ENCODE results near the gene TMEM132C.

The TMEM132C gene

GRCh38 chr12:128652136-128652751 lies 385.3 kb downstream of the TMEM132C start:
- no peaks in the 10 kb centered on the region for H3K27me3 ChIP-seq (replicated peaks in 2 of 5; ENCODE audit: control insufficient read depth in 4 of 5, insufficient read depth in 5 of 5, low read length in 4 of 5)
- DNase-seq = no peak
- CTCF ChIA-PET = no interaction called here
- H3K4me1 ChIP-seq (ENCODE audit: control extremely low read depth in 1 of 4, control insufficient read depth in 4 of 4, insufficient read depth in 4 of 4, low read length in 3 of 4) = no peaks in the 10 kb centered on the region
- H3K27ac ChIP-seq (ENCODE audit: insufficient read depth in 1 of 2, low read depth in 1 of 2, low read length in 2 of 2, poor library complexity in 1 of 2, severe bottlenecking in 2 of 2) = no peak overlapping the region
- POLR2A ChIA-PET = no interaction called here
- no peaks in the 10 kb centered on the region for H3K36me3 ChIP-seq (ENCODE audit: control insufficient read depth in 4 of 4, insufficient read depth in 4 of 4, low read length in 3 of 4)
- H3K4me3 ChIP-seq (ENCODE audit: control insufficient read depth in 1 of 7, extremely low read depth in 1 of 7, insufficient read depth in 4 of 7, low read depth in 2 of 7, low read length in 6 of 7) = no peak overlapping the region
- 93% methylated on average over 12 of the region's 17 CpGs for WGBS (ENCODE audit: insufficient coverage)
- peaks cover 0 to 3% (median 0%) of the 10 kb centered on the region in 5 experiments for H3K9me3 ChIP-seq (ENCODE audit: control extremely low read depth in 1 of 5, control insufficient read depth in 4 of 5, insufficient read depth in 2 of 5, low read depth in 1 of 5, low read length in 4 of 5)

GRCh38 chr12:128654468-128654867 lies 387.5 kb downstream of the TMEM132C start:
- DNase-seq = no peak
- Histone ChIP-seq H3K36me3 (ENCODE audit: control insufficient read depth in 4 of 4, insufficient read depth in 4 of 4, low read length in 3 of 4) (no peaks in the 10 kb centered on the region), H3K4me1 (ENCODE audit: control extremely low read depth in 1 of 4, control insufficient read depth in 4 of 4, insufficient read depth in 4 of 4, low read length in 3 of 4) (no peaks in the 10 kb centered on the region), H3K27me3 (replicated peaks in 2 of 5; ENCODE audit: control insufficient read depth in 4 of 5, insufficient read depth in 5 of 5, low read length in 4 of 5) (no peaks in the 10 kb centered on the region), H3K4me3 (ENCODE audit: control insufficient read depth in 1 of 7, extremely low read depth in 1 of 7, insufficient read depth in 4 of 7, low read depth in 2 of 7, low read length in 6 of 7) (no peak overlapping the region), H3K27ac (ENCODE audit: insufficient read depth in 1 of 2, low read depth in 1 of 2, low read length in 2 of 2, poor library complexity in 1 of 2, severe bottlenecking in 2 of 2) (no peak overlapping the region), H3K9me3 (ENCODE audit: control extremely low read depth in 1 of 5, control insufficient read depth in 4 of 5, insufficient read depth in 2 of 5, low read depth in 1 of 5, low read length in 4 of 5) (no peaks in the 10 kb centered on the region)
- ChIA-PET CTCF (no interaction called here), POLR2A (no interaction called here)
- WGBS (ENCODE audit: insufficient coverage) = 63% methylated on average over 4 of the region's 8 CpGs

DNA sequence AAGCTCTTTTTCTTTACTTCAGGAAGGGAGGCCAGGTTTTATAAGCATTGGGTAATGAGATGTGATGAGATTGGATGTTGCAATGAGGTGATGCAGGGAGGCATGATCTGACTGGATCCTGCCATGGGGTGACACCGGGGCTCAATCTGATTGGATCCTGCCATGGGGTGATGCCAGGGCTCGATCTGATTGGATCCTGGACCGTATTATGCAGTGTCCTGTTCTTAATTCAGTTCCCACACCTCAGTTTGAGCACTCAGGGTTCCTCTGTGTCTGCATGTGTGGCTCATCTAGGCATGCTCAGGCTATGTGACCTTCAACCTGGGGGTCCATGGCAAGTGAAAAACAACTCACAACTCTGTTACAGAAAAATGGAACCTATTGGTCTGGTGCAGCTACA lies 390.4 kb downstream of the TMEM132C start:
- 79% methylated on average over 3 of the region's 3 CpGs for WGBS (ENCODE audit: insufficient coverage)
- DNase-seq = no peak
- Histone ChIP-seq H3K27me3 (replicated peaks in 2 of 5; ENCODE audit: control insufficient read depth in 4 of 5, insufficient read depth in 5 of 5, low read length in 4 of 5) (no peaks in the 10 kb centered on the region), H3K4me3 (ENCODE audit: control insufficient read depth in 1 of 7, extremely low read depth in 1 of 7, insufficient read depth in 4 of 7, low read depth in 2 of 7, low read length in 6 of 7) (no peak overlapping the region), H3K9me3 (ENCODE audit: control extremely low read depth in 1 of 5, control insufficient read depth in 4 of 5, insufficient read depth in 2 of 5, low read depth in 1 of 5, low read length in 4 of 5) (no peaks in the 10 kb centered on the region), H3K36me3 (ENCODE audit: control insufficient read depth in 4 of 4, insufficient read depth in 4 of 4, low read length in 3 of 4) (no peaks in the 10 kb centered on the region), H3K4me1 (ENCODE audit: control extremely low read depth in 1 of 4, control insufficient read depth in 4 of 4, insufficient read depth in 4 of 4, low read length in 3 of 4) (no peaks in the 10 kb centered on the region), H3K27ac (ENCODE audit: insufficient read depth in 1 of 2, low read depth in 1 of 2, low read length in 2 of 2, poor library complexity in 1 of 2, severe bottlenecking in 2 of 2) (no peak overlapping the region)
- ChIA-PET POLR2A (no interaction called here), CTCF (no interaction called here)

- Histone ChIP-seq H3K27ac (ENCODE audit: insufficient read depth in 1 of 2, low read depth in 1 of 2, low read length in 2 of 2, poor library complexity in 1 of 2, severe bottlenecking in 2 of 2) (no peak overlapping the region), H3K4me1 (ENCODE audit: control extremely low read depth in 1 of 4, control insufficient read depth in 4 of 4, insufficient read depth in 4 of 4, low read length in 3 of 4) (no peaks in the 10 kb centered on the region), H3K4me3 (ENCODE audit: control insufficient read depth in 1 of 7, extremely low read depth in 1 of 7, insufficient read depth in 4 of 7, low read depth in 2 of 7, low read length in 6 of 7) (no peak overlapping the region), H3K27me3 (replicated peaks in 2 of 5; ENCODE audit: control insufficient read depth in 4 of 5, insufficient read depth in 5 of 5, low read length in 4 of 5) (no peaks in the 10 kb centered on the region), H3K9me3 (ENCODE audit: control extremely low read depth in 1 of 5, control insufficient read depth in 4 of 5, insufficient read depth in 2 of 5, low read depth in 1 of 5, low read length in 4 of 5) (peaks cover 0 to 6% (median 3%) of the 10 kb centered on the region in 5 experiments), H3K36me3 (ENCODE audit: control insufficient read depth in 4 of 4, insufficient read depth in 4 of 4, low read length in 3 of 4) (no peaks in the 10 kb centered on the region)
- no peak for DNase-seq
- 89% methylated on average over 3 of the region's 7 CpGs for WGBS (ENCODE audit: insufficient coverage)
- CTCF ChIA-PET = no interaction called here
- POLR2A ChIA-PET = no interaction called here
Observed at GRCh38 chr12:128660532-128661225, 393.7 kb downstream of the TMEM132C start.

GRCh38 chr12:128661226-128661569 lies 394.2 kb downstream of the TMEM132C start:
- no peaks in the 10 kb centered on the region for H3K4me1 ChIP-seq (ENCODE audit: control extremely low read depth in 1 of 4, control insufficient read depth in 4 of 4, insufficient read depth in 4 of 4, low read length in 3 of 4)
- H3K9me3 ChIP-seq (ENCODE audit: control extremely low read depth in 1 of 5, control insufficient read depth in 4 of 5, insufficient read depth in 2 of 5, low read depth in 1 of 5, low read length in 4 of 5) = peaks cover 0 to 11% (median 3%) of the 10 kb centered on the region in 5 experiments
- no peak for DNase-seq
- no peak overlapping the region for H3K27ac ChIP-seq (ENCODE audit: insufficient read depth in 1 of 2, low read depth in 1 of 2, low read length in 2 of 2, poor library complexity in 1 of 2, severe bottlenecking in 2 of 2)
- POLR2A ChIA-PET = no interaction called here
- CTCF ChIA-PET = no interaction called here
- H3K36me3 ChIP-seq (ENCODE audit: control insufficient read depth in 4 of 4, insufficient read depth in 4 of 4, low read length in 3 of 4) = no peaks in the 10 kb centered on the region
- WGBS (ENCODE audit: insufficient coverage) = 100% methylated on average over 1 of the region's 3 CpGs
- H3K27me3 ChIP-seq (replicated peaks in 2 of 5; ENCODE audit: control insufficient read depth in 4 of 5, insufficient read depth in 5 of 5, low read length in 4 of 5) = no peaks in the 10 kb centered on the region
- H3K4me3 ChIP-seq (ENCODE audit: control insufficient read depth in 1 of 7, extremely low read depth in 1 of 7, insufficient read depth in 4 of 7, low read depth in 2 of 7, low read length in 6 of 7) = no peak overlapping the region

DNA sequence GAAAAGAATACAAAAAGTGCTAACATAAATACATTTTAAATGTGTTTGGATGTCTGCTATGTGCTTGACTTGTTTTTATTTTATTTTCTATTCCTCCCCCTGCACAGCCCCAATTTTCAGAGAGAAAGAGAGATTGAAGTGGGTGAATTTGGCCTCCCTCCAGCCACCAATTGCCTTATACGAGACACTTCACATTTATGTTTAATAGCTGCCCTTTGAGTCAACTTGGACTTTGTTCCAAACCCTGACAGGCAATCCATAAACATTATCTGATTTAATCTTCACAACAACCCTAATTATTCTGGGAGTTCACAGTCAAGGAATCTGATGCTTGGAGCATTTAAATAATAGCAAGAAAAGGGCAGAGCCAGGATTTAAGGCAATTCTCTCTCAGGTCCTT lies 395.1 kb downstream of the TMEM132C start:
- no peak for DNase-seq
- ChIA-PET CTCF (no interaction called here), POLR2A (no interaction called here)
- no peak overlapping the region for H3K4me3 ChIP-seq (ENCODE audit: control insufficient read depth in 1 of 7, extremely low read depth in 1 of 7, insufficient read depth in 4 of 7, low read depth in 2 of 7, low read length in 6 of 7)
- H3K27me3 ChIP-seq (replicated peaks in 2 of 5; ENCODE audit: control insufficient read depth in 4 of 5, insufficient read depth in 5 of 5, low read length in 4 of 5) = no peaks in the 10 kb centered on the region
- H3K9me3 ChIP-seq (ENCODE audit: control extremely low read depth in 1 of 5, control insufficient read depth in 4 of 5, insufficient read depth in 2 of 5, low read depth in 1 of 5, low read length in 4 of 5) = peaks cover 0 to 12% (median 3%) of the 10 kb centered on the region in 5 experiments
- 60% methylated on average over 1 of the region's 1 CpG for WGBS (ENCODE audit: insufficient coverage)
- H3K36me3 ChIP-seq (ENCODE audit: control insufficient read depth in 4 of 4, insufficient read depth in 4 of 4, low read length in 3 of 4) = no peaks in the 10 kb centered on the region
- H3K27ac ChIP-seq (ENCODE audit: insufficient read depth in 1 of 2, low read depth in 1 of 2, low read length in 2 of 2, poor library complexity in 1 of 2, severe bottlenecking in 2 of 2) = no peak overlapping the region
- H3K4me1 ChIP-seq (ENCODE audit: control extremely low read depth in 1 of 4, control insufficient read depth in 4 of 4, insufficient read depth in 4 of 4, low read length in 3 of 4) = no peaks in the 10 kb centered on the region

GRCh38 chr12:128664501-128664900 lies 397.5 kb downstream of the TMEM132C start:
- H3K9me3 ChIP-seq (ENCODE audit: control extremely low read depth in 1 of 5, control insufficient read depth in 4 of 5, insufficient read depth in 2 of 5, low read depth in 1 of 5, low read length in 4 of 5) = peaks cover 0 to 14% (median 3%) of the 10 kb centered on the region in 5 experiments
- H3K27me3 ChIP-seq (replicated peaks in 2 of 5; ENCODE audit: control insufficient read depth in 4 of 5, insufficient read depth in 5 of 5, low read length in 4 of 5) = no peaks in the 10 kb centered on the region
- no peak overlapping the region for H3K4me3 ChIP-seq (ENCODE audit: control insufficient read depth in 1 of 7, extremely low read depth in 1 of 7, insufficient read depth in 4 of 7, low read depth in 2 of 7, low read length in 6 of 7)
- no peak overlapping the region for H3K27ac ChIP-seq (ENCODE audit: insufficient read depth in 1 of 2, low read depth in 1 of 2, low read length in 2 of 2, poor library complexity in 1 of 2, severe bottlenecking in 2 of 2)
- POLR2A ChIA-PET = no interaction called here
- no peaks in the 10 kb centered on the region for H3K4me1 ChIP-seq (ENCODE audit: control extremely low read depth in 1 of 4, control insufficient read depth in 4 of 4, insufficient read depth in 4 of 4, low read length in 3 of 4)
- no peak for DNase-seq
- WGBS (ENCODE audit: insufficient coverage) = 91% methylated on average over 6 of the region's 9 CpGs
- CTCF ChIA-PET = no interaction called here
- no peaks in the 10 kb centered on the region for H3K36me3 ChIP-seq (ENCODE audit: control insufficient read depth in 4 of 4, insufficient read depth in 4 of 4, low read length in 3 of 4)
